GM18858 (cell line): ENCODE measurements around the gene HS2ST1.
"Not testable (repeated sequence)": the region's sequence is repeated elsewhere in the genome, so short reads cannot be mapped to it uniquely, and the experiment has no call there.

Experiments
- ATAC-seq: cut with Tn5 transposase; IDR thresholded peaks from one replicate; pipeline ENCODE4 v1.9.1; 2021; ENCODE audit not compliant: unreplicated experiment

The HS2ST1 gene

DNA sequence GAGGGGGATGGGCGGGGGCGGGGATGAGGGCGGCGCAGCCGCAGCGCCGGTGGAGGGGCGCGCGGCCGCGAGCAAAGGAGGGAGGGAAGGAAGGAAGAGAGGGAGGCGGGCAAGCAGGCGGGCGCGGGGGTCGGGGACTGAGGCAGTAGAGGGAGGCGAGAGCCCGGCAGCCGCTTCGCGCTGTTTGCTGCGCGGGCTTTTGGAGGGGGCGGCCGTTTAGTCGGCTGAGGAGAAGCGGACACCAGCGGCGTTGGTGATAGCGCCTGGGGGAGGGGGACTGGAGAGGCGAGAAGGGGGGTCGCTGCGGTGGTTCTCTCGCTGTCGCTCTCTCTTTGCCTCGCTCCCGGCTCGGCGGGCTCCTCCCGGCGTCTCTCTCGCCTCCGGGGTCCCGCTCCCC, at the start of gene HS2ST1:
TSS of gene HS2ST1 (plus strand) at position 35 of the 397 bp plus-strand sequence.
- ATAC-seq = no peak

DNA sequence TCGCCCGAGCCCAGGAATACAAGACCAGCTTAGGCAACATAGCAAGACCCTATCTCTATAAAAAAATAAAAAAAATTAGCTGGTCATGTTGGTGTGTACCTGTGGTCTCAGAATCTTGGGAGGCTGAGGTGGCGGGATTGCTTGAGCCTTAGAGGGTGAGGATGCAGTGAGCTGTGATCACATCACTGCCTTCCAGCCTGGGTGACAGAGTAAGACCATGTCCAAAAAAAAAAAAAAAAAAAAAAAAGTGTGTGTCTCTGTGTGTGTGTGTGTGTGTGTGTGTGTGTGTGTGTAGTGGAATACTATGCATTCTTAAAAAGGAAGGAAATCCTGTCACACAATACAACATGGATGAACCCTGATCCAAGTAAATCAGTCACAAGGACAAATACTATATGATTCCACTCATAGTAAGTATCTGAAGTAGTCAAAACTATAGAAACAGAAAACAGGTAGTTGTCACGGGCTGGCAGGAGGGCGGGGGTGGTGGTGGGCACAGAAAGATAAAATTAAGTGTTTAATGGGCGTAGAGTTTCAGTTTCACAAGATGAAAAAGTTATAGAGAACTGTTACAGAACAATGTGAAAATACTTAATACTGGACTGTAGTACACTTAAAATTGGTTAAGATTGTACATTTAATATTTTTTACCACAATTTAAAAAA, 48.3 kb upstream of the HS2ST1 start:
- ATAC-seq = peak; percentile 69

DNA sequence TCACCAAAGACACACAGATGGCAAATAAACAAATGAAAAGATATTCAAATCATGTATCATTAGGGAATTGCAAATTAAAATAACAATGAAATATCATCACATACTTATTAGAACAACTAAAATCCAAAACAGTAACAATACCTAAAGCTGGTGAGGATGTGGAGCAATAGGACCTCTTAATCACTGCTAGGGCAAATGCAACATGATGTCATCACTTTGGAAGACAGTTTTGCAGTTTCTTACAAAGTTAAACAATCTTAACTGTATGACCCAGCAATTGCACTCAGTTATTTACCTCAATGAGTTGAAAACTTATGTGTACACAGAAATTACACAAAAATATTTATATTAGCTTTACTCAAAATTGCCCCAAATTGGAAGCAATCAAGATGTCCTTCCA, 47.8 kb upstream of the HS2ST1 start:
- no peak for ATAC-seq

DNA sequence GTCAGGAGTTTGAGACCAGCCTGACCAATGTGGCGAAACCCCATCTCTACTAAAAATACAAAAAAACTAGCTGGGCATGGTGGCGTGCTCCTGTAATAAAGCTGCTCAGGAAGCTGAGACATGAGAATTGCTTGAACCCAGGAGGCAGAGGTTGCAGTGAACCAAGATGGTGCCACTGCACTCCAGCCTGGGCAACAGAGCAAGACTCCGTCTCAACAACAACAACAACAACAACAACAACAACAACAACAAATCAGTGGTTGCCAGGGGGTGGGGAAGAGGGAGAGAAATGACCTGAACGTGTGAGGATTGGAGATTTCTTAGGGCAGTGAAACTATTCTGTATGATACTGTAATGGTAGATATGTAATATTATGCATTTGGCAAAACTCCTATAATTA, 47.2 kb upstream of the HS2ST1 start:
- ATAC-seq = not testable (repeated sequence)

DNA sequence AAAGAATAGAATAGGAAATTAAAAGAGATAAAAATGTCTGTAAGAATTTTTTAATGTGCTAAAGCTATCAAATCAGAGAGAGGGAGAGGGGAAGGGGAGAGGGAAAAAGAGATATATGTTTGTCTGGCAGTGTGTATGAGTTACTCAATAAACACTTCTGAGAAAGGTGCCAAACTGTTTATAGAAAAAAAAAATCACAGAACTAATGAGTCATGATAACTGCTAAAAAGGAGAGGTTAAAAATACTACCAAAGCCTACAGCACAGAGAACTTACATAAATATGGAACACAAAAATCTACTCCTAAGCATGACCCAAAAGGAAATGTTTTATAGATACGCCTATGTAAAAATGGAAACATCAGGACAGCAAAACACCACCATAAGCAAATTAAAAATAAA, 46.0 kb upstream of the HS2ST1 start:
- no peak for ATAC-seq

DNA sequence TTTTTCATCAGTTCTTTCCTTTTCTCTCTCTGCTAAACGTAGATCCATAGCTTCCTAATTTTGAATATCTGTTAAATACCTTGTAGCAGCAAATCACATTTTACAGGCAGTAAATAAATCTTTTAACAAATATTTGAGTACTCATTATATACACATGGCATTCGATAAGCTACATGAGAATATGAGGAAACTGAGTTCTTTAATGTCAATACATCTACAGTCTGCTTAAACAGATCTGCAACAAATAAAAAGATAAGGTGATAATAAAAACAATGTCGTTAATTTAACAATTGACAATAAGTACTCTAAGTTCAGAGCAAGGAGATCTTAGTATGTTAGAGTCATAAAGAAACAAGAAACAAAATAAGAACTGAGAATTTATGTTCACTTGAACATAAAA, 43.4 kb upstream of the HS2ST1 start:
- ATAC-seq = no peak

DNA sequence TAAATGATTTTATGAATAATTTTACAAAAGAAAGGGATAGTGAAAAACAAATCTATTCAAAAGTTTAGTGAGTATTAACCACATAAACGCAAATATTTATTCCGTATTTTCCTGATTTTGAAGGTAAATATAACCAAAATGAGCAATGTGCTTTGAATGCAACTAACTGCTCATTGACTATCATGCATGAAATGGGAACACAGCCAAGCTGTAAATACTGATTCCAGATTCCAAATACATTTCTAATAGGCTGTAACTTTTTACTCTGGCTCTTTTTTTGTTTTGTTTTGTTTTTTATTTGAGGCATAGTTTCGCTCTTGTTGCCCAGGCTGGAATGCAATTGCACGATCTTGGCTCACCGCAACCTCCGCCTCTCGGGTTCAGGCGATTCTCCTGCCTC, 42.3 kb upstream of the HS2ST1 start:
- no peak for ATAC-seq

DNA sequence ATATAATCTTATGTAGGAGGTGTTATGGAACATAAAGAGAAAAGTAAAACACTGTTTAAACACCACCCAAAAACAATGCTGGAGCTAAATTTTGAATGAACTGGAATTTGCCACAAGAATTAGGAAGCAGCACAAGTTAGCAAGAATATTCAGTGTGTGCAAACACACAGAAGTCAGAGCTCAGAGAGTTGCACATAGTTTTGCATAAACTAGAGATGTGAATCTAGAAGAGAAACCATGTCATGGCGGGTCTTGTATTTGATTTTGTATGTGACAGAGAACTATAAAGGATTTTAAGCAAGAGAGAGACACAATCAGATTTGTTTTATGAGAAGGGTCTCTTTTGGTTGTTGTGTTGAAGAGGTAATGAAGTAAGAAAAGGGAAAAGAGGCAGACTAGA, 38.7 kb upstream of the HS2ST1 start:
- ATAC-seq = no peak

DNA sequence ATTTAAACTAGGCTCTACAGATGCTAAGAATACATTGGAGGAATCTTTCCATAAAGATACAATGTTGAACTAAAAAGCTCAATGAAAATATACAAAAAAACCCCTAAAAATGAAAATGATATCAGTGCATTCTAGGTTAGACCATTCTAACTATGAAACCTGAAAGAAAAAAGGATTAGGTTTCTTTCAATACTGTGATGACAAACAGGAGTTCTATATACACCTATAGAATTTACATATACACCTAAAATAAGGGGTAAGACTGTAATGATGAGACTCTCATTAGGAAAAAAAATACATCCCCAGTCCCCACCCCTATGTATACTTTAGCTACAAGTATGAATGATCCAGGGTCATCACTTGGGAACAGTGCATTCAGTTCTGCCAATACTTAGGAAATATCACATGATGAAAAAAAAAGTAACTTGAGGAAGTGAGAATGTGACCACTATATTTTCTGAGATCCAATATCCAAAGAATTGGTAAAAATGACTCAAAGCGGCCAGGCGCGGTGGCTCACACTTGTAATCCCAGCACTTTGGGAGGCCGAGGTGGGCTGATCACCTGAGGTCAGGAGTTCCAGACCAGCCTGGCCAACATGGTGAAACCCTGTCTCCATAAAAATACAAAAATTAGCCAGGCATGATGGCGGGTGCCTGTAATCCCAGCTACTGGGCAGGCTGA, 26.8 kb upstream of the HS2ST1 start:
- ATAC-seq = peak; percentile 68

DNA sequence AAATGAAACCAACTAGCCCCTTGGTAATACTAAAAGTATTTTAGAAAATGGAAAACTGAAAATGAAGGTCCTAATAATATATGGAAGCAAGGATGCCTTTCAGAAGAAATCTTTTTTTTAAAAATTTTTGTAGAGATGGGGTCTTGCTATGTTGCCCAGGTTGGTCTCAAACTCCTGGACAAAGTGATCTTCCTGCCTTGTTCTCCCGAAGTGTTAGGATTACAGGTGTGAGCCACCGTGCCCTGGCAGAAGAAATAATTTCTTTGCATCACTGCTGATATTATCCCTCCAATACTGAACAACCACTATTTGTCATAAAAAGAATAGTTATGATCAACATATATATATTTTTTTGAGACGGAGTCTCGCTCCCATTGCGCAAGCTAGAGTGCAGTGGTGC, 26.1 kb upstream of the HS2ST1 start:
- ATAC-seq = no peak

DNA sequence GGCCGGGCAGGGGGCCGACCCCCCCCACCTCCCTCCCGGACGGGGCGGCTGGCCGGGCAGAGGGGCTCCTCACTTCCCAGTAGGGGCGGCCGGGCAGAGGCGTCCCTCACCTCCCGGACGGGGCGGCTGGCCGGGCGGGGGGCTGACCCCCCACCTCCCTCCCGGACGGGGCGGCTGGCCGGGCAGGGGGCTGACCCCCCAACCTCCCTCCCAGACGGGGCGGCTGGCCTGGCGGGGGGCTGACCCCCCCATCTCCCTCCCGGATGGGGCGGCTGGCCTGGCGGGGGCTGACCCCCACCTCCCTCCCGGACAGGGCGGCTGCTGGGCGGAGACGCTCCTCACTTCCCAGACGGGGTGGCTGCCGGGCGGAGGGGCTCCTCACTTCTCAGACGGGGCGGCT, 15.0 kb upstream of the HS2ST1 start:
- not testable (repeated sequence) for ATAC-seq

DNA sequence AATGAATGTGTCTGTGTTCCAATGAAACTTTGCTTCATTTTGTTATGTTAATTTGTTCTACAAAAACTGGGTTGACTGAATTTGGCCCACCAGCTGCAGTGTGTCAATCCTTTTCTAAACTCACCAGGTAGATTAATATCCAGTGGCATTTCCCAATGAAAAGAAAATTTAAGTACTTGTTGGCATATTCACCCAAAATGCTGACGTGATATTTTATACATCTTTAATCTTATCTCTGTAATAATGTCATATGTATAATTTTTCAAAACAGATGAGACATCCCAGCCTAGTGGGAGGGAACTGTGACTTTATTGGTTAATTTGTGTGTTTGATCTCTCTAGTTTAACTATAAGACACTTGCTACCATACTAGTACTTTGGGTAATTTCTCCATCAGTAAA, 8.6 kb upstream of the HS2ST1 start:
- no peak for ATAC-seq

DNA sequence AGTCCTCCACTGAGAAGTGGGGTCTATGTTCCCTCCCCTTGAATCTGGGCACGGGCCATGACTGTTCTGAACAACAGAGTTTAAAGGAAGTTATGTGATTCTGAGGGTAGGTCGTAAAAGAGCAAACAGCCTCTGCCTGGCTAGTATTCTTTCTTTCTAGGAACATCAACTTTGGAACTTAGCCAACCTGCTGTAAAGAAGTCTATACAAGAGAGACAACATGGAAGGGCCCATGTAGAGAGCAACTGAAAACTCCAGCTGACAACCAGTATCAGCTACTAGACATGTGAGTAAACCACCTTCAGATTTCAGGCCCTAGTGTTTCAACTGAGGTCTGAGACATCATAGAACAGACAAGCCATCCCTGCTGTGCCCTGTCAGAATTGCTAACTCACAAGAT, 8.0 kb upstream of the HS2ST1 start:
- ATAC-seq = no peak

DNA sequence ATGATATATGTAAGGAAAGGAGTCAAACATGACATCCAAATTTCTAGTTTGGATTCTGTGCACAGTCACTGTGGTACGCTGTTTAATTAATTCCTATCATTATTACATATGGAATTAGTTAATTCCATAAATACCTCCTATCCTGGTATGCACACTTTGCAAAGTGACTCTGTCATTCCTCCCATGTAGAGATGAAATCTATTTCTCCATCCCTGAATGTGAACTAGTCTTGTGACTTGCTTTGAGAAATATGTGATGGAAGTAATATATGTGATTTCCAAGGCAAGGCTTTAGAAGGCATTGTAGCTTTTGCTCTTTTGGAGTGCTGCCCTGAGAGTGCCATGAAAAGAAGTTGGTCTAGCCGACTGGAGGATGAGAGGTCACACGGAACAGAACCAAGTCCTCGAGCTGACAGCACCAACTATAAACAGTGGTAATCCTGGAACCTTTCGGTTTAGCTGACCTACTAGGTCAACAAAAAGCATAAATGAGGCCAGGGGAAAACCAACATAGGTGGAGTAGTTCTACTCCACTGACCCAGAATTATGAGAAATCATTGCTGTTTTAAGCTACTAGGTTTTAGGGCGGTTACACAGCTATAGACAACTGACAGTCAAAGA, 2.0 kb upstream of the HS2ST1 start:
- no peak for ATAC-seq

DNA sequence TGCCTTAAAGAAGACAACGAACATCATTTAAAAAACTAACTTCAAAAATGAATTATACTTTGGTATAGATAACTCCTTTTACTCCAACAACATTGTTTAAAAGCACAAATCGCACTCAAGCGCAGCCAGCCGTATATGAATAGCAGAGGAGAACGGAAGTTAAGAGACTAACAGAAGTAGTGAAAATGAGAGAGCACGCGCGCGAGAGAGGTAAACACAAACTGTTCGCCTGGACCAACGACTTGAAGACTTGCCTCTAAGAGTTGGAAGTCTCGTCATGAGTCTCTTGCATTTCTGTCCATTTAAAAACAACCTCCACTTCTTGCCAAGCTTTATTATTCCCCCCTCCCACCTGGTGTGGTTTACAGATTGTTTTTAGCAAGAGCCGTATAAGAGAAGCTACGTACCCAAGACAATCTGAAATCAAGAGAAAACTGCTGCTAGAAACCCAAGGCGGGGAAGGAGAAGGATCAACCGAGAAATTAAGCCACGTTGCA, 988 bp upstream of the HS2ST1 start:
- peak; percentile 29 for ATAC-seq

DNA sequence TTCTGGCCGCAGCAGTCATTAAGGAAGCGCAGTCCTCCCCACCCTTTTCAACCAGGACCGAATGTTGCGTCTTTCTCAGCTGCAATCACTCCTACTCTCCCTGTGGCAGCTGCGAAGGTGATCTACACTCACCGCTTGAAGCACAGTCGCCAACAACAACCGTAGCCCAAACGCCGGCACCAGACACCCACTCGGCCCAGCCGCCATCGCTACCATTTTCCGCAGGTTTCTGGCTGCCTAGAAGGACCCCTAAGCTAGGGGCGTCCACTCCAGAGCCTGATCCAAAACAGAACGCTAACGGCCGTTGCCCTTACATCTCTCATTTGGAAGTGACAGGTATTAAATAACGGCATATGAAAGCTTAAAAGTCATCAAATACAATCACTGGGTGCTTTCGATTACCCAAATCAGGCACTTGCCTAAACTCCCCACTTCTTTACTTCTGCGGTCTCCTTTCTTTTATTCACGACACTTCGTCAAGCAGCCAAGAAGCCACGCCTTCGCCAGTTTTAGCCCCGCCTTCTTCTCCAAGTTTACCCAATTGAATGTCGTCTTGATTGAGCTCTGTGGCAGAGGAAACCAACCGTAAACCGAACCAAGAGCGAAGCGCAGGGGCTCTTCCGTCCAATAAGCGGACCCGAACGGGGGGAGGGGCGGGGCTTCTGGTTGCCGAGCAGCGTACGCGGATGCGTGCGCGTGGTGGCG, 387 bp upstream of the HS2ST1 start, which contains the start of gene SELENOF:
TSS of gene SELENOF (minus strand) at position 231 of the 705 bp plus-strand sequence. CDS start at position 216, 15 bp downstream.
- ATAC-seq = peak; percentile 69

DNA sequence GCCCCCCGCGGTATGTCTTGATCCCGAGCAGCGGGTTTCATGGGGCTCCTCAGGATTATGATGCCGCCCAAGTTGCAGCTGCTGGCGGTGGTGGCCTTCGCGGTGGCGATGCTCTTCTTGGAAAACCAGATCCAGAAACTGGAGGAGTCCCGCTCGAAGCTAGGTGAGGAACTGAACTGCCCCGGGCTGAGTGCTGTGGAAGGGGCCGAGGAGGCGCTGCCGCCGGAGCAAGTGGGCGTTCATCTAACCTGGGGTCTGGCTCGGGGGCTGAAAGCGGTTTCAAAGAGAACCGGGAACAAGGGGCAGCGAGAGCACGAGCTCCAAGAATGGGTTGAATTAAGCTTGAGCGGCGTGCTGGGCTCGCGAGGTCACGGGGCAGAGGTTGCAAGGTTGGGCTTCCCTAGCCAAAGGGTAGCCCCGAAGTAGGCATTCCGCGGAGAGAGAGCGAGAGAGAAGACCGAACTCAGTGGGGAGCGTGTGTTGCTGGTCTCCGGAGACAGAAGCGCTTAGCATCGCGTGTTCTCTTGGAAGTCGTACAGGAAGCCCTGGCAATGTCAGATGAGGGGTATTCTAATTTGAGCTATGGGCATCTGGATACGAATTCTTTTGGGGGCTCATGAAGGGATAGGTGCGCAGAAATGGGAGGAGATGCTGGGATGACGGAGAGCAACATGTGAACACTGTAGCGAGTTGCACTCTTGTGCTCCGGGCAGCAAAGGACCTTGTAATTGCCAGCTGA, 732 bp downstream of the HS2ST1 start:
- no peak for ATAC-seq

DNA sequence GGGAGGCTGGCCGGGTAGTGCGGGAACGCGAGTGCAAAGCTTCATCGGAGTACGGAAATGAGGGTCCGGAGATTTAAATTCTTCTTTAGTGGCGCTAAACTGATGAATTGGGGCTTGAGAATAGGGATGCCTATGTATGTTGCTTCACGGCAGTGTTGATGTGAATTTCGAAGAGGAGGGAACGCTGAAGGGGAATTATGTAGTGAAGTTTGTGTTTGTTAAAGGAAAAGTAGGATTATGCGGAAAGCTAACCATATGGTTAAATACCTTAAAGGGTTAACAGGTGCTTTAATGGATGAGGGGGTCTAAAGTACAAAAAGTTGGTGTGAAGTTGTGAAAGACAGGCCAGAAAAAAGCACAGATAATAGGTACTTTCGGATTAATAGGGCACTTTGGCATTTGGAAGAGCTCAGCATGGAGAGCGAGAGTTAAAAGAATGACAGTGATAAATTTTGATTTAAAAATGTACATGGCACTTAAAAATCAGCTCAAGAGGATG, 1.4 kb downstream of the HS2ST1 start:
- no peak for ATAC-seq

DNA sequence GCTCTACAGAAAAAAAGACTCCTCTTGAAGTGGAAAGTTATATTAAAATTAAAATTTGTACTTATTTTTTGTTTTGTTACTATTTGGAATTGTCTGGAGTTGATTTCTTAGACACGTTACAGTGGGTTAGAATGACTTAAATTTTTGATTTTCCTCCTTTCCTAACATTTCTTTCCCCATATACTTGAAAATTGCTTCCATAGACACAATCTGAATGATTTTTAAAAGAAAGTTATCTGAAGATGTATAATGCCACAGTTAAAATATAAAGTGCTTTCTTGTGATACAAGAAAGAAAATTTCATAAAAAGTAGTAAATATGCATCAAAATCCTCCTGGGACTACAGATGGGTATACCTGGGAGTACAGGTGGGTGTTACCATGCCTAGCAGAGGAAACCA, 2.3 kb downstream of the HS2ST1 start:
- ATAC-seq = no peak

DNA sequence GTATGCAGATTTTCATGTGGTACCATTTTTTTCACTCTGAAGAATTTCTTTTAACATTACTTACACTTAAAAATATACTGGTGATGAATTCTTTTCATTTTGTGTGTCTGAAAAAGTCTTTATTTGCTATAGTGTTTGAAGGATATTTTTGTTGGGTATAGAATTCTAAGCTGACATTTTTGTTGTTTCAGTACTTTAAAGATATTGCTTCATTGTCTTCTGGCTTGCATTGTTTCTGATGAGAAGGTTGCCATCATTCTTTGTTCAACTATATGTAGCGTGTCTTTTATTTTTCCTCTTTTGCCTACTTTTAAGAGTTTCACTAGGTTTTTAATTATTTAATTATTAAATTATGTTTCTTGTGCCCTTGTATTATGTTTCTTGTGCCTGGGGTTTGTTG, 8.0 kb downstream of the HS2ST1 start:
- no peak for ATAC-seq
